ENCODE data around the gene STMP1.

- TF ChIP-seq CTCF (IDR thresholded peaks at IDR 0.05 in 8 of 11, conservative IDR thresholded peaks at IDR 0.05 in 3 of 11) = no peak
- TF ChIP-seq POLR2A (IDR thresholded peaks at IDR 0.05) = no peak
Measured at GRCh38 chr7:135692055-135692454, 29.7 kb downstream of the STMP1 start.
